A549 (cell line): Measurements from ENCODE around the gene MROH2A. TPM values are rescaled to one million over a fixed set of nuclear protein-coding genes. Genes with fewer than 3 reads are reported as not detected.

Experiments used
- ATAC-seq, 2 experiments: fragments of 200-7000 bp in 1 of 2; fragments of >200 bp in 1 of 2; cut with Nextera tagmentation in 1 of 2; cut with Tn5 transposase in 1 of 2; 3 replicates each; pipeline versions ENCODE4 v1.8.0 to v1.9.1; 2018 to 2020; ENCODE audit warnings: mild to moderate bottlenecking in 1 of 2, moderate library complexity in 1 of 2
- CTCF ChIA-PET: fragments of 300-600 bp; sonication (Branson Sonifier 250); formaldehyde crosslinking; extraction: SDS; loops from one replicate; lab custom pipeline; 2021; ENCODE audit warnings: antibody characterized with exemption, inconsistent platforms; lab: Yijun Ruan, JAX
- POLR2A ChIA-PET: fragments of 350-600 bp; formaldehyde crosslinking; extraction: SDS; loops from one replicate; lab custom pipeline; 2021; ENCODE audit warnings: antibody characterized with exemption, inconsistent platforms; lab: Yijun Ruan, JAX
- DNase-seq, 2 experiments: peaks; one replicate each; pipeline versions ENCODE4 v3.0.0 to v3.0.0-alpha.2; 2011 to 2016; ENCODE audit warnings: low read depth in 1 of 2, low spot score in 1 of 2
- FAIRE-seq: peaks from 2 replicates; lab custom pipeline; 2011; peaks lifted over from hg19 to GRCh38; lab: Jason Lieb, UNC
- H3K27ac ChIP-seq, 2 experiments: fragments of >200 bp; sonication (Bioruptor Twin); formaldehyde crosslinking; 3 replicates each; pipeline ENCODE4 v1.5.1; 2016 to 2017
- H3K4me1 ChIP-seq: fragments of >200 bp; sonication (Bioruptor Twin); formaldehyde crosslinking; 3 replicates; pipeline ENCODE4 v1.6.1; 2016
- H3K4me2 ChIP-seq: fragments of >200 bp; sonication (Bioruptor Twin); formaldehyde crosslinking; 3 replicates; pipeline ENCODE4 v1.6.1; 2016
- H3K4me3 ChIP-seq: fragments of >200 bp; sonication (Bioruptor Twin); formaldehyde crosslinking; 3 replicates; pipeline ENCODE4 v1.5.1; 2016
- H3K9me3 ChIP-seq: fragments of >200 bp; sonication (Bioruptor Twin); formaldehyde crosslinking; 3 replicates; pipeline ENCODE4 v1.6.1; 2016
- ATOH8 ChIP-seq: fragments of 250-450 bp; sonication (Bioruptor Pico); IDR thresholded peaks from 2 replicates; pipeline ENCODE4 v1.5.0; 2020; ENCODE audit warnings: low read depth, mild to moderate bottlenecking, moderate library complexity
- CEBPB ChIP-seq, 2 experiments: fragments of >200 bp in 1 of 2; sonication (Bioruptor Twin) in 1 of 2; formaldehyde crosslinking in 1 of 2; IDR thresholded peaks; 2 replicates each; pipeline ENCODE4 v1.6.1; 2012 to 2016
- CTCF ChIP-seq: fragments of >200 bp; sonication (Bioruptor Twin); formaldehyde crosslinking; IDR thresholded peaks from 3 replicates; pipeline ENCODE4 v1.5.1; 2016
- E2F6 ChIP-seq: IDR thresholded peaks from 2 replicates; pipeline ENCODE4 v1.6.1; 2012; ENCODE audit warnings: low read depth, borderline replicate concordance
- ELK1 ChIP-seq: fragments of 150-350 bp; IDR thresholded peaks from 2 replicates; pipeline ENCODE4 v1.6.1; 2014; ENCODE audit warnings: low read depth, mild to moderate bottlenecking, low read length
- ESRRA ChIP-seq: fragments of 150-350 bp; IDR thresholded peaks from 2 replicates; pipeline ENCODE4 v1.6.1; 2014; ENCODE audit warnings: mild to moderate bottlenecking, low read length, borderline replicate concordance
- FOSL2 ChIP-seq, 2 experiments: fragments of 450-650 bp in 1 of 2; fragments of >200 bp in 1 of 2; sonication (Bioruptor Twin) in 1 of 2; formaldehyde crosslinking; IDR thresholded peaks; 2 replicates each; pipeline versions ENCODE4 v1.5.0 to v1.6.1; 2016 to 2020; ENCODE audit warnings: mild to moderate bottlenecking in 1 of 2, moderate library complexity in 1 of 2
- FOXS1 ChIP-seq: fragments of 250-450 bp; sonication (Bioruptor Pico); IDR thresholded peaks from 2 replicates; pipeline ENCODE4 v1.5.0; 2020; ENCODE audit warnings: mild to moderate bottlenecking, moderate library complexity
- GATA3 ChIP-seq: IDR thresholded peaks from 2 replicates; pipeline ENCODE4 v1.6.1; 2012; ENCODE audit warnings: borderline replicate concordance
- HEYL ChIP-seq: fragments of 250-450 bp; sonication (Bioruptor Pico); IDR thresholded peaks from 2 replicates; pipeline ENCODE4 v1.8.0; 2021; ENCODE audit warnings: mild to moderate bottlenecking, moderate library complexity
- HOXA7 ChIP-seq: fragments of 250-450 bp; sonication (Bioruptor Pico); IDR thresholded peaks from 2 replicates; pipeline ENCODE4 v1.5.0; 2020; ENCODE audit warnings: mild to moderate bottlenecking, moderate library complexity
- HOXB13 ChIP-seq: fragments of 250-450 bp; sonication (Bioruptor Pico); IDR thresholded peaks from 2 replicates; pipeline ENCODE4 v1.5.0; 2020; ENCODE audit warnings: low read depth, mild to moderate bottlenecking, moderate library complexity
- KDM1A ChIP-seq: fragments of 200-600 bp; sonication (generic); IDR thresholded peaks from 2 replicates; pipeline ENCODE4 v1.6.1; 2016; ENCODE audit warnings: low read depth, mild to moderate bottlenecking
- KDM5A ChIP-seq: fragments of 200-600 bp; sonication (generic); IDR thresholded peaks from 2 replicates; pipeline ENCODE4 v1.6.1; 2016; ENCODE audit warnings: antibody characterized with exemption, mild to moderate bottlenecking
- NPAS2 ChIP-seq: fragments of 250-450 bp; sonication (Bioruptor Pico); IDR thresholded peaks from 2 replicates; pipeline ENCODE4 v1.8.0; 2022; ENCODE audit warnings: mild to moderate bottlenecking, moderate library complexity, borderline replicate concordance
- POLR2A ChIP-seq: IDR thresholded peaks from 2 replicates; pipeline ENCODE4 v1.6.1; 2012; ENCODE audit warnings: mild to moderate bottlenecking, low read length
- RCOR1 ChIP-seq: fragments of 150-350 bp; IDR thresholded peaks from 2 replicates; pipeline ENCODE4 v1.6.1; 2014; ENCODE audit warnings: antibody characterized with exemption, low read length, low read depth
- RNF2 ChIP-seq: fragments of 200-600 bp; sonication (generic); IDR thresholded peaks from 2 replicates; pipeline ENCODE4 v1.6.1; 2016; ENCODE audit warnings: low read depth, mild to moderate bottlenecking, antibody characterized with exemption, moderate library complexity, borderline replicate concordance
- SREBF2 ChIP-seq: fragments of 450-650 bp; IDR thresholded peaks from 2 replicates; pipeline ENCODE4 v1.6.1; 2014; ENCODE audit warnings: mild to moderate bottlenecking, moderate library complexity
- TFCP2L1 ChIP-seq: fragments of 250-450 bp; sonication (Bioruptor Pico); IDR thresholded peaks from 2 replicates; pipeline ENCODE4 v1.5.0; 2021; ENCODE audit warnings: mild to moderate bottlenecking
- ZNF302 ChIP-seq: fragments of 250-450 bp; sonication (Bioruptor Pico); IDR thresholded peaks from 2 replicates; pipeline ENCODE4 v1.9.0; 2021; ENCODE audit warnings: inconsistent platforms, mild to moderate bottlenecking, moderate library complexity
- WGBS: methylation state at CpG from one replicate; pipeline ENCODE4 v1.1.6; 2017; ENCODE audit errors: missing lambda C conversion rate; 5-methylcytosine and 5-hydroxymethylcytosine counted together
- polyA plus RNA-seq, 4 experiments: library from polyadenylated mRNA; depleted of rRNA in 3 of 4; stranded (reverse); fragments of >200 nt; fragmentation: RNase III in 1 of 4; extraction: RNeasy Plus Mini Kit Qiagen cat#74134 plus additional on column Dnase treatment in 1 of 4; gene quantifications; 2 replicates in 3 of 4; 3 replicates in 1 of 4; pipeline ENCODE4 v1.2.3, GENCODE V29; 2011 to 2017

MROH2A gene
- polyA plus RNA-seq, 2 of the 4 experiments (the other 2 are of a cell fraction): 0.10 to 0.63 TPM

- no peak overlapping the region for H3K4me2 ChIP-seq
- H3K27ac ChIP-seq: no peak overlapping the region
- 92% methylated on average over 4 of the region's 4 CpGs for WGBS
- ATAC-seq: no peak
- H3K4me3 ChIP-seq: no peak overlapping the region
- no peaks in the 10 kb centered on the region for H3K4me1 ChIP-seq
- peaks cover 23% of the 10 kb centered on the region for H3K9me3 ChIP-seq
- ChIA-PET POLR2A (no interaction called here), CTCF (interaction anchor here (1.2 kb wide), 1 partner anchor 9 kb away, joined by 3 read pairs; no protein-coding TSS in a partner anchor)
- no peak for TF ChIP-seq SREBF2
- no peak for TF ChIP-seq KDM1A
- no peak for TF ChIP-seq GATA3
- TF ChIP-seq E2F6: no peak
- no peak for DNase-seq
- FAIRE-seq: no peak
Measured at GRCh38 chr2:233780771-233781170, 2.6 kb downstream of the MROH2A start.

GRCh38 chr2:233789554-233789953 is 11.4 kb downstream of the MROH2A start:
- FAIRE-seq: no peak
- WGBS: 89% methylated on average over 7 of the region's 7 CpGs
- no peak for TF ChIP-seq FOSL2 (IDR thresholded peaks at IDR 0.05)
- TF ChIP-seq FOSL2 (CRISPR knock-in tag; IDR thresholded peaks at IDR 0.05): no peak
- no peak for TF ChIP-seq KDM5A
- TF ChIP-seq NPAS2 (CRISPR knock-in tag): no peak
- TF ChIP-seq E2F6: no peak
- no peak for TF ChIP-seq CTCF
- no peak for TF ChIP-seq HOXA7 (CRISPR knock-in tag)
- TF ChIP-seq ELK1: no peak
- no peak for TF ChIP-seq FOXS1 (CRISPR knock-in tag)
- no peak for TF ChIP-seq ESRRA
- no peak for TF ChIP-seq HOXB13 (CRISPR knock-in tag)
- TF ChIP-seq POLR2A: no peak
- no peak for TF ChIP-seq CEBPB (IDR thresholded peaks at IDR 0.05)
- no peak for TF ChIP-seq ATOH8 (CRISPR knock-in tag)
- no peak for TF ChIP-seq RNF2
- no peak for TF ChIP-seq HEYL
- TF ChIP-seq ZNF302 (CRISPR knock-in tag): no peak
- TF ChIP-seq SREBF2: no peak
- TF ChIP-seq RCOR1: no peak
- TF ChIP-seq TFCP2L1: no peak
- no peak for ATAC-seq
- Histone ChIP-seq H3K4me3 (no peak overlapping the region), H3K9me3 (0 out of 3 replicates have a peak, but pooled peaks cover 4% of the 10 kb centered on the region), H3K4me2 (no peak overlapping the region), H3K27ac (peak overlapping the region in 1 of 2 experiments; percentile 39; a peak in 1 of 6 replicates), H3K4me1 (no peaks in the 10 kb centered on the region)
- ChIA-PET POLR2A (no interaction called here), CTCF (interaction anchor here (0.6 kb wide), 1 partner anchor 9 kb away, joined by 3 read pairs; no protein-coding TSS in a partner anchor)
- no peak for DNase-seq
